Measurements from ENCODE around the gene COLEC11.

GRCh38 chr2:3656762-3657721, 62.1 kb downstream of the COLEC11 start:
- TF ChIP-seq CTCF (conservative IDR thresholded peaks at IDR 0.05; ENCODE audit: low read depth, low read length) (no peak), EZH2 (IDR thresholded peaks at IDR 0.05; ENCODE audit: borderline replicate concordance, low read depth, low read length, poor library complexity, severe bottlenecking) (no peak)

Measured in A673 (cell line).